Measurements from ENCODE around the gene PDE5A. TPM values are rescaled to one million over a fixed set of nuclear protein-coding genes. Genes with fewer than 3 reads are reported as not detected.

The PDE5A gene
- total RNA-seq, 2 donors from 2014 or later, result 12.5 to 31.9 TPM

DNA sequence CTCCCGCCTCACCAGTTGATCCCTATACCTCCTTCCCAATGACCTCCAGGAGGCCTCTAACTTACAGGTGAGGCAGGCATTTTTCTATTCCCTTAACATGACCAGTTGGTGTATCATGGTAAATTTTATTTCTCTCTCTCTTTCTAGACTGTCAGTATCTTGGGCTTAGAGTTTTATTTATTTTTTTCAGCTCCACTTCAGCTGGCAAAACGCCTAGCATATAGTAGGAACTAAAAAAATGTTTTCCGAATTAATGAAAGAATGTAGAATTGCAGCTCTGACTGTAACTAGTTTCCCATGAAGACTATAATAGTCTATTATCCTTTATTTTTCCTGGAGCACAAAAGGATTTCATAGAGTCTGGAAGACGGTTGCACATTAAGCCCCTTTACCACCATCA, 84.8 kb downstream of the PDE5A start:
- intact Hi-C loops (cut with DNase I), result no loop called here
- no peak overlapping the region for H3K27ac ChIP-seq

DNA sequence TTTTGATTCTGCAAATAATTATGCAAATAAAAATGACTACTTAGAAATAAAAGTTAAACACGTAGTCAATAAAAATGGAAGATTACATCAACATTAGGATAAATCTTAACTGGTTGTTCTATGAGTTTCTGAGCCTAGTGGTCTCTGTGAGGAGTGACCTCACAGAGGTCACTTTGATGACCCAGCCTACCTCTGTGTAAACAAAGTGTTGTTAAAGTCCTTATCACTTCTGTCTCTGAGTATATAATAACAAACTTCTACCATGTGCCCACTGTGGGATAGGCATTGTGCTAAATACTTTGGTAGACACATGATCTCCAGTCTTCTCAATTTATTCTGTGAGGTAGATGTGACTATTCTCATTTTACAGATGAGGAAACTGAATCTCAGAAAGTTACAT, 85.4 kb downstream of the PDE5A start:
- no peaks in the 10 kb centered on the region for H3K9me3 ChIP-seq
- H3K4me3 ChIP-seq, result no peak overlapping the region
- WGBS, 2 donors, result 87 to 100% methylated on average over 1 of the region's 1 CpG
- no peak overlapping the region for H3K27ac ChIP-seq
- H3K27me3 ChIP-seq, result no peaks in the 10 kb centered on the region
- H3K4me1 ChIP-seq, result no peaks in the 10 kb centered on the region
- ATAC-seq (no peak), DNase-seq (no peak)
- intact Hi-C loops (cut with DNase I), result no loop called here
- TF ChIP-seq, protein P1, sequence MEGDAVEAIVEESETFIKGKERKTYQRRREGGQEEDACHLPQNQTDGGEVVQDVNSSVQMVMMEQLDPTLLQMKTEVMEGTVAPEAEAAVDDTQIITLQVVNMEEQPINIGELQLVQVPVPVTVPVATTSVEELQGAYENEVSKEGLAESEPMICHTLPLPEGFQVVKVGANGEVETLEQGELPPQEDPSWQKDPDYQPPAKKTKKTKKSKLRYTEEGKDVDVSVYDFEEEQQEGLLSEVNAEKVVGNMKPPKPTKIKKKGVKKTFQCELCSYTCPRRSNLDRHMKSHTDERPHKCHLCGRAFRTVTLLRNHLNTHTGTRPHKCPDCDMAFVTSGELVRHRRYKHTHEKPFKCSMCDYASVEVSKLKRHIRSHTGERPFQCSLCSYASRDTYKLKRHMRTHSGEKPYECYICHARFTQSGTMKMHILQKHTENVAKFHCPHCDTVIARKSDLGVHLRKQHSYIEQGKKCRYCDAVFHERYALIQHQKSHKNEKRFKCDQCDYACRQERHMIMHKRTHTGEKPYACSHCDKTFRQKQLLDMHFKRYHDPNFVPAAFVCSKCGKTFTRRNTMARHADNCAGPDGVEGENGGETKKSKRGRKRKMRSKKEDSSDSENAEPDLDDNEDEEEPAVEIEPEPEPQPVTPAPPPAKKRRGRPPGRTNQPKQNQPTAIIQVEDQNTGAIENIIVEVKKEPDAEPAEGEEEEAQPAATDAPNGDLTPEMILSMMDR (IDR thresholded peaks at IDR 0.05), result no peak
- no peak for TF ChIP-seq POLR2A (IDR thresholded peaks at IDR 0.05)
- H3K36me3 ChIP-seq (replicated peaks in 1 of 2; ENCODE audit: insufficient read depth in 1 of 2, low read depth in 2 of 2), result no peaks in the 10 kb centered on the region

More for the DNA sequence above, 84.8 kb downstream of the PDE5A start:
- Histone ChIP-seq H3K27me3 (no peaks in the 10 kb centered on the region), H3K4me3 (no peak overlapping the region), H3K4me1 (no peaks in the 10 kb centered on the region), H3K9me3 (no peaks in the 10 kb centered on the region), H3K36me3 (replicated peaks in 1 of 2; ENCODE audit: insufficient read depth in 1 of 2, low read depth in 2 of 2) (no peaks in the 10 kb centered on the region)
- DNase-seq (no peak), ATAC-seq (no peak)
- TF ChIP-seq POLR2A (IDR thresholded peaks at IDR 0.05), result no peak
- TF ChIP-seq, protein P1 (IDR thresholded peaks at IDR 0.05), result no peak
- WGBS, 2 donors, result 85 to 86% methylated on average over 4 of the region's 4 CpGs

DNA sequence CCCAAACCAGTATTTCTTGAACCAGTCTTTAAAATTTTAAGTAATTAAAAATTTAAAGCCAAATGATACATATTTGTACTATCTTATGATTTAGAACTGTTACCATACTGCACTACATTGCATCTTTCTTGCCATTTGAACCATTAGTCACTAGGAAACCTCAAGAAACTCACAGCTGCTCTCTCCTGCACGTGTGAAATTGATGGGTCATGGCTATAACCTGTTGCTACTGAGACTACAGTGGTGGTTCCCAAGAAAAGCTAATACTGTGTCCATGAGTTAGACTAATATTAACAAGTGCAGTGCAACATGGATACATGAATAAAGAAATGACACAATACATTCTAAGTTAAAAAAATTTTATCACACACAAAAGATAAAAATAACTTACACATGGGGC, 88.4 kb downstream of the PDE5A start:
- no peaks in the 10 kb centered on the region for H3K9me3 ChIP-seq
- no peak for TF ChIP-seq POLR2A (IDR thresholded peaks at IDR 0.05)
- TF ChIP-seq, protein P1 (IDR thresholded peaks at IDR 0.05), result no peak
- no peaks in the 10 kb centered on the region for H3K27me3 ChIP-seq
- ATAC-seq (no peak), DNase-seq (no peak)
- H3K4me3 ChIP-seq, result no peak overlapping the region
- 71 to 76% methylated on average over 1 of the region's 1 CpG for WGBS, 2 donors
- intact Hi-C loops (cut with DNase I), result no loop called here
- H3K4me1 ChIP-seq, result no peaks in the 10 kb centered on the region
- no peak overlapping the region for H3K27ac ChIP-seq
- no peaks in the 10 kb centered on the region for H3K36me3 ChIP-seq (replicated peaks in 1 of 2; ENCODE audit: insufficient read depth in 1 of 2, low read depth in 2 of 2)

DNA sequence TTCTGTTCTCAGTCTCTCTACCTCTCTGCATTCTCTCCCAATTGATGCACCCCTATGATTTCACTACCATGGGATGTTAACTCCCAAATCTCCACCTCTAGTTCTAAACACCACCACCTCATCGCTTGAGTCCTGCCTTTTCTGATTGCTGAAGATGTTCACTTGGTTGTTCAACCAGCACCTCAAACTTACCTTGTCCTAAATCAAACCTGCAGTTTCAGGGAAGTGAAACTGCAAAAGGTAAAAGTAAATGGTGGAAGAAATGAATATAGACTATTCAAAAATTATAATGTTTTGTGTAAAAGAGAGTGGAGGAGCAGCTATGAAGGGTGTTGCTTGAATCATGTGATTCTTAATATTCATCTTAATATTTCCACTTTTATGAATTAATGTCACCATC, 91.0 kb downstream of the PDE5A start:
- TF ChIP-seq, protein P1 (IDR thresholded peaks at IDR 0.05), result no peak
- no peak for TF ChIP-seq POLR2A (IDR thresholded peaks at IDR 0.05)
- intact Hi-C loops (cut with DNase I), result no loop called here
- Histone ChIP-seq H3K27me3 (no peaks in the 10 kb centered on the region), H3K4me1 (no peaks in the 10 kb centered on the region), H3K36me3 (replicated peaks in 1 of 2; ENCODE audit: insufficient read depth in 1 of 2, low read depth in 2 of 2) (no peaks in the 10 kb centered on the region), H3K27ac (no peak overlapping the region), H3K4me3 (no peak overlapping the region), H3K9me3 (no peaks in the 10 kb centered on the region)
- 98 to 100% methylated on average over 1 of the region's 1 CpG for WGBS, 2 donors
- DNase-seq (no peak), ATAC-seq (no peak)
